ENCODE measurements around the gene CDH24. TPM values are rescaled to one million over a fixed set of nuclear protein-coding genes. Genes with fewer than 3 reads are reported as not detected.

Gene CDH24
- total and polyA plus RNA-seq, 2 of the 13 experiments (the other 11 are each of a cell fraction or from before 2014, with no cell fraction given): 0.69 to 0.99 TPM

- TF ChIP-seq PAXIP1 (CRISPR knock-in tag; conservative IDR thresholded peaks at IDR 0.05): no peak
- TF ChIP-seq ZHX2 (IDR thresholded peaks at IDR 0.05; ENCODE audit: low read depth): no peak
- no peak for TF ChIP-seq ZHX2 (CRISPR knock-in tag; IDR thresholded peaks at IDR 0.05; ENCODE audit: borderline replicate concordance)
- no peak for TF ChIP-seq DMTF1 (CRISPR knock-in tag; IDR thresholded peaks at IDR 0.05)
- no peak for TF ChIP-seq AKNA (CRISPR knock-in tag; IDR thresholded peaks at IDR 0.05; ENCODE audit: borderline replicate concordance)
- no peak for TF ChIP-seq REXO4 (CRISPR knock-in tag; IDR thresholded peaks at IDR 0.05; ENCODE audit: borderline replicate concordance)
- no peak for TF ChIP-seq ZNF24 (IDR thresholded peaks at IDR 0.05)
- no peak for TF ChIP-seq ZNF317 (CRISPR knock-in tag; IDR thresholded peaks at IDR 0.05)
- TF ChIP-seq ZNF326 (CRISPR knock-in tag; IDR thresholded peaks at IDR 0.05; ENCODE audit: borderline replicate concordance): no peak
- TF ChIP-seq SP2 (CRISPR knock-in tag; IDR thresholded peaks at IDR 0.05): no peak
These were observed 11.6 kb downstream of the CDH24 start (continued) for GRCh38 chr14:23045419-23046357.
